Activated B cell treated with CpG ODN at 0.5 μM for 24 hours (primary cell): ENCODE results near the gene WDR49. TPM values are rescaled to one million over a fixed set of nuclear protein-coding genes. Genes with fewer than 3 reads are reported as not detected.

Experiments
- ATAC-seq: fragments of 200-7000 bp; cut with Tn5 transposase; one replicate; pipeline ENCODE4 v1.10.0; 2021; ENCODE audit warnings: low read depth, mild to moderate bottlenecking, moderate library complexity
- CTCF ChIA-PET: fragments of 350-600 bp; sonication (Branson Sonifier 250); formaldehyde crosslinking; loops from one replicate; lab custom pipeline; 2021; ENCODE audit warnings: antibody characterized with exemption; lab: Charles Lee
- POLR2A ChIA-PET: fragments of 350-600 bp; sonication (Branson Sonifier 250); formaldehyde crosslinking; loops from one replicate; lab custom pipeline; 2021; ENCODE audit warnings: antibody characterized with exemption; lab: Charles Lee
- DNase-seq: peaks from one replicate; pipeline ENCODE4 v3.0.0; 2022
- H3K27ac Mint-ChIP-seq: one replicate; pipeline ENCODE4 v1.8.0; 2020; ENCODE audit warnings: mixed read lengths
- H3K27me3 Mint-ChIP-seq: one replicate; pipeline ENCODE4 v1.8.0; 2021; ENCODE audit warnings: mixed read lengths
- H3K36me3 Mint-ChIP-seq: one replicate; pipeline ENCODE4 v1.8.0; 2021; ENCODE audit warnings: low read depth, mixed read lengths
- H3K4me1 Mint-ChIP-seq: one replicate; pipeline ENCODE4 v1.8.0; 2021; ENCODE audit warnings: mixed read lengths
- H3K4me3 Mint-ChIP-seq: one replicate; pipeline ENCODE4 v1.8.0; 2020; ENCODE audit warnings: mild to moderate bottlenecking, mixed read lengths
- H3K9me3 Mint-ChIP-seq: one replicate; pipeline ENCODE4 v1.8.0; 2020; ENCODE audit warnings: mixed read lengths
- CTCF ChIP-seq: fragments of 200-600 bp; IDR thresholded peaks from one replicate; pipeline ENCODE4 v1.8.0; 2022; ENCODE audit warnings: antibody characterized with exemption, mild to moderate bottlenecking
- intact Hi-C: fragments of 100-400 bp; cut with micrococcal nuclease; formaldehyde crosslinking; loops from one replicate; pipeline ENCODE4 v1.15.1; 2024
- total RNA-seq: library from RNA; stranded (reverse); gene quantifications from 2 replicates; pipeline ENCODE4 v1.2.3, GENCODE V29; 2022

The WDR49 gene
- total RNA-seq, 1 donor from 2014 or later: 0.49 TPM

GRCh38 chr3:167684388-167684993 lies 30.7 kb upstream of the WDR49 start:
- CTCF ChIA-PET: interaction anchor here (0.7 to 3.3 kb wide), 12 partner anchors 8 to 305 kb away, joined by 3 to 36 read pairs (median 3); partner anchors contain the start of gene ZBBX
- intact Hi-C loops: loop anchor here (1.0 to 5.0 kb wide), 3 partner anchors 77 to 304 kb away; partner anchors contain the start of gene ZBBX
- H3K9me3 Mint-ChIP-seq: no peaks in the 10 kb centered on the region
- peaks cover 58% of the 10 kb centered on the region for H3K36me3 Mint-ChIP-seq
- no peaks in the 10 kb centered on the region for H3K27me3 Mint-ChIP-seq
- H3K4me3 Mint-ChIP-seq: no peak overlapping the region
- POLR2A ChIA-PET: no interaction called here
- TF ChIP-seq CTCF: no peak
- no peak overlapping the region for H3K27ac Mint-ChIP-seq
- ATAC-seq (peak; percentile 75), DNase-seq (no peak)
- no peaks in the 10 kb centered on the region for H3K4me1 Mint-ChIP-seq

DNA sequence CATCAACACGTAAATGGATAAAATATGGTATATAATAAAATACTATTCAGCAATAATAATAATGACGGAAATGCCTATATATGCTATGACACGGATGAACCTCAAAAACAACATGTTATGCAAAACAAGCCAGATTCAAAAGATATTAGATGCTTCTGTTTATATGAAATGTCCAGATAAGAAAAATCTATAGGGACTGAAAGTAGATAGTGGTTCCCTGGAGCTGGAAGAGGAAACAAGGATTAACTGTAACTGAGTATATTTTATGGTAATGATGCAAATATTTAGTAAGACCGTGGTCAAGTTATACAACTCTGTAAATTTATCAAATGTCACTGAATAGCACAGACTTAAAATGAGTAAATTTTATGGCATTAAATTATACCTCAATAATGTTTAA lies 25.8 kb upstream of the WDR49 start:
- Mint-ChIP-seq H3K4me3 (no peak overlapping the region), H3K9me3 (peaks cover 14% of the 10 kb centered on the region), H3K27ac (no peak overlapping the region), H3K4me1 (no peaks in the 10 kb centered on the region), H3K27me3 (no peaks in the 10 kb centered on the region), H3K36me3 (peaks cover 75% of the 10 kb centered on the region)
- ChIA-PET POLR2A (no interaction called here), CTCF (no interaction called here)
- TF ChIP-seq CTCF: no peak
- no peak for DNase-seq
- ATAC-seq: no peak
- intact Hi-C loops: no loop called here

- DNase-seq (no peak), ATAC-seq (no peak)
- Mint-ChIP-seq H3K36me3 (peaks cover 70% of the 10 kb centered on the region), H3K27me3 (no peaks in the 10 kb centered on the region), H3K9me3 (peaks cover 18% of the 10 kb centered on the region), H3K4me1 (no peaks in the 10 kb centered on the region), H3K27ac (no peak overlapping the region), H3K4me3 (no peak overlapping the region)
- intact Hi-C loops: no loop called here
- TF ChIP-seq CTCF: no peak
- CTCF ChIA-PET: interaction anchor here (0.7 to 1.0 kb wide), 2 partner anchors 9 to 15 kb away, joined by 3 read pairs; no protein-coding TSS in a partner anchor
- POLR2A ChIA-PET: no interaction called here
Observed at GRCh38 chr3:167675848-167676247, 22.1 kb upstream of the WDR49 start.

DNA sequence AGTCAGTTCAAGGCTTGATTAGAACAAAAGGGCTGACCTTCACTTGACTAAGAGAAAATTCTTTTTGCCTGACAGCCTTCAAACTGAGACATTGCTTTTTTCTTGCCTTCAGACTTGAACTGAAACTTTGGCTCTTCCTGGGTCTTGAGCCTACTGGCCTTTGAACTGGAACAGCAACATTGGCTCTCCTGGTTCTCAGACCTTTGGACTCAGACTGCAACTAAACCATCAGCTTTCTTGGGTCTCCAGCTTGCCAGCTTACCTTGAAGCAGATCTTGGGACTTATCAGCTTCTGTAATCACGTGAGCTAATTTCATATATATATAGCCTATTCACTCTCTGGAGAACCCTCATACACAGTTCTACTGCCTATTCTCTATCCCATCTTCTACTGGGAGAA lies 19.5 kb upstream of the WDR49 start:
- H3K27ac Mint-ChIP-seq: no peak overlapping the region
- no peak for ATAC-seq
- peaks cover 18% of the 10 kb centered on the region for H3K9me3 Mint-ChIP-seq
- H3K4me1 Mint-ChIP-seq: no peaks in the 10 kb centered on the region
- intact Hi-C loops: no loop called here
- POLR2A ChIA-PET: no interaction called here
- TF ChIP-seq CTCF: no peak
- CTCF ChIA-PET: no interaction called here
- no peak overlapping the region for H3K4me3 Mint-ChIP-seq
- H3K36me3 Mint-ChIP-seq: peaks cover 51% of the 10 kb centered on the region
- DNase-seq: no peak
- H3K27me3 Mint-ChIP-seq: no peaks in the 10 kb centered on the region

DNA sequence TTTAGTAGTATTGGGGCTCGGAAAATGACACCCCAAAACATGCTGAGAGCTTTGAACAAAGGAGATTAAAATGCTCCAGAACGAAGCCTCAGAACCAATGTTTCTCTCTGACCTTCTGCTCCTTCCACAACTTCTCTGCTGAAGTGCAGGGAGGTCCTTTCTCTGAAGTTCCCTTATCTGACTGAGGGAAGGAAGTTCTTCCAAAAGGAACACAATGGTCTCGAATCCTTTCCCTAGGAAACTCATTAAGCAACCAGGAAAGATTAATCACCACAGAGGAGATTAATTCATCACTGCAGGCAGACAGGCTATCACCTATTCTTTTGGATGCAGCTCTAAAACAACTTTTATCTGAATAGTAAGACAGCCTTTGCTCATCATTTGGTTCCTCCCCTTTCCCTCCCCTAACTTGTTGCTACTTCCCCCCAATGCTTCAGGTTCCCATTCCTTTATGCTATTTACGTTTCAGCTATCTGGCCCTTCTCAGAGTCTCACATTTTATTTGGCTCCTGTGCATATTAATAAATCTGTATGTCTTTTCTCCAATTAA lies 18.2 kb upstream of the WDR49 start:
- ChIA-PET CTCF (no interaction called here), POLR2A (no interaction called here)
- DNase-seq (no peak), ATAC-seq (no peak)
- Mint-ChIP-seq H3K9me3 (peaks cover 15% of the 10 kb centered on the region), H3K36me3 (peaks cover 43% of the 10 kb centered on the region), H3K4me1 (no peaks in the 10 kb centered on the region), H3K27me3 (no peaks in the 10 kb centered on the region), H3K4me3 (no peak overlapping the region), H3K27ac (no peak overlapping the region)
- no peak for TF ChIP-seq CTCF
- intact Hi-C loops: no loop called here
